ENCODE results near the gene TRRAP. TPM values are rescaled to one million over a fixed set of nuclear protein-coding genes. Genes with fewer than 3 reads are reported as not detected.
A peak's percentile ranks its signal among the peaks of the same experiment; 100 is the strongest.

The TRRAP gene
- total and polyA plus RNA-seq, 2 of the 4 experiments (the other 2 are of a cell fraction): 12.5 to 18.1 TPM

DNA sequence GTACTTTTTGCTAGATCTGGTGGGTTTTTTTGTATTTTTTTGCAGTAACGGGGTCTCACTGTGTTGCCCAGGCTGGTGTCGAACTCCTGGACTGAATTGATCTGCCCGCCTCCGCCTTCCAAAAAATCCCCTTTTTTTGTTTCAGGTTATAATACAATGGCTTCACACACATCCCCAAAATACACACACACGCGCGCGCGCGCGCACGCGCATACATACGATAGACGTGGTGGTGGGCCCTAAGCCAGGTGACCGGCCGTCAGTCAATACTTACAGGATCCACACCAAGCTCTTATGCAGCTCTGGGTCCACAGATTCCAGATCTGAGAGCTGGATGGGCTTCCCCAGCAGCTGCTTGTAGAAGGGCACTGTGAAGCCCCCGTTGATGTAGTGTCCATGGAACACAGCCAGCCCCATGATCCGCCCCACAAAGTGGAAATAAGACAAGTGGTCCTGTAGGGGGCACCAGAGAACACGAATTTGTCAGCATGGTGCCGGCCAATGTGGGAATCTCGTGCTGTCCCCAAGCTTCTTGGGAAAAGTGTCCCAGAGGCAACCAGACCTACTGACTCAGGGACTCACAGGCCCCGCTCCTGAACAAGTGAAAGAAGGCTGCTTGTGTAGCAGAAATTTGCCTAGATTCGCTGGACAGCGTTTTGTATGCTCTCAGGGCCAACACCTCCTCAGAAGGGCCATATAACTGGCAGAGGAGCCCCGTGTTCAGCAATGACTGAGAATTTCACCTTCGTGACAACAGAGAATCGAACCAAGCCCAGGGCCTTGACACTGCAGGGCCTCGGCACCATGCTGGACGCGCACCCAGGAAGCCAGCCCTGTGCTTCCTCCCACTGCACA is 162.0 kb downstream of the TRRAP start:
- peaks cover 66% of the 10 kb centered on the region for H3K36me3 ChIP-seq (ENCODE audit: control insufficient read depth, insufficient read depth, low read length)
- no peak overlapping the region for H3K4me2 ChIP-seq (ENCODE audit: low read depth, low read length)
- dilution Hi-C loops (cut with HindIII; ENCODE audit: low sequenced_read_pairs, unreplicated experiment): no loop called here
- peak overlapping the region; percentile 49 for H2BK5ac ChIP-seq (ENCODE audit: low read depth, low read length, poor library complexity, severe bottlenecking)
- POLR2A ChIA-PET (ENCODE audit: unreplicated experiment): no interaction called here
- H2BK120ac ChIP-seq (ENCODE audit: low read depth, low read length): no peak overlapping the region
- 0 out of 4 replicates have a peak overlapping the region, but pooled peaks of 1 of the 2 experiments have one; percentile 17 for H4K8ac ChIP-seq (ENCODE audit: low read depth in 2 of 2, low read length in 2 of 2)
- TF ChIP-seq MAZ (IDR thresholded peaks at IDR 0.05; ENCODE audit: borderline replicate concordance, low read depth, low read length): no peak
- no peak for TF ChIP-seq FOS (IDR thresholded peaks at IDR 0.05; ENCODE audit: low read depth, low read length)
- peak; percentile 48; the same call in 1 of the 2 replicates for TF ChIP-seq MXI1 (IDR thresholded peaks at IDR 0.05; ENCODE audit: borderline replicate concordance, low read depth, low read length)
- TF ChIP-seq BHLHE40 (IDR thresholded peaks at IDR 0.05; ENCODE audit: low read depth, low read length): peak; percentile 67
- TF ChIP-seq, protein P1, sequence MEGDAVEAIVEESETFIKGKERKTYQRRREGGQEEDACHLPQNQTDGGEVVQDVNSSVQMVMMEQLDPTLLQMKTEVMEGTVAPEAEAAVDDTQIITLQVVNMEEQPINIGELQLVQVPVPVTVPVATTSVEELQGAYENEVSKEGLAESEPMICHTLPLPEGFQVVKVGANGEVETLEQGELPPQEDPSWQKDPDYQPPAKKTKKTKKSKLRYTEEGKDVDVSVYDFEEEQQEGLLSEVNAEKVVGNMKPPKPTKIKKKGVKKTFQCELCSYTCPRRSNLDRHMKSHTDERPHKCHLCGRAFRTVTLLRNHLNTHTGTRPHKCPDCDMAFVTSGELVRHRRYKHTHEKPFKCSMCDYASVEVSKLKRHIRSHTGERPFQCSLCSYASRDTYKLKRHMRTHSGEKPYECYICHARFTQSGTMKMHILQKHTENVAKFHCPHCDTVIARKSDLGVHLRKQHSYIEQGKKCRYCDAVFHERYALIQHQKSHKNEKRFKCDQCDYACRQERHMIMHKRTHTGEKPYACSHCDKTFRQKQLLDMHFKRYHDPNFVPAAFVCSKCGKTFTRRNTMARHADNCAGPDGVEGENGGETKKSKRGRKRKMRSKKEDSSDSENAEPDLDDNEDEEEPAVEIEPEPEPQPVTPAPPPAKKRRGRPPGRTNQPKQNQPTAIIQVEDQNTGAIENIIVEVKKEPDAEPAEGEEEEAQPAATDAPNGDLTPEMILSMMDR (conservative IDR thresholded peaks at IDR 0.05; ENCODE audit: low read depth, low read length): peak; percentile 82
- TF ChIP-seq RAD21 (IDR thresholded peaks at IDR 0.05; ENCODE audit: low read length): peak; percentile 88
- TF ChIP-seq SMC3 (IDR thresholded peaks at IDR 0.05; ENCODE audit: low read depth, low read length): peak; percentile 84
- 56% methylated on average over 7 of the region's 31 CpGs; no CpG with 5 or more reads in 1 of the 2 experiments for WGBS, 2 experiments (ENCODE audit: extremely low coverage in 2 of 2, insufficient read length in 1 of 2)
- CTCF ChIA-PET: interaction anchor here (0.6 to 1.2 kb wide), 2 partner anchors 209 to 271 kb away, joined by 3 to 6 read pairs; no protein-coding TSS in a partner anchor
- in situ Hi-C loops (cut with MboI; ENCODE audit: low sequenced_read_pairs): loop anchor here (5.0 kb wide), 1 partner anchor 267 kb away; no protein-coding TSS in a partner anchor
- H3K4ac ChIP-seq (ENCODE audit: low read depth, low read length): peak overlapping the region; percentile 57
- H3K9me3 ChIP-seq (ENCODE audit: control insufficient read depth, insufficient read depth, low read length): no peaks in the 10 kb centered on the region
- ATAC-seq (ENCODE audit: low read depth) (peak; percentile 81), DNase-seq (peak; percentile 86)
- H3K14ac ChIP-seq (replicated peaks; ENCODE audit: low read depth, low read length): peak overlapping the region; percentile 38; the same call in 1 of the 2 replicates
- H3K18ac ChIP-seq (ENCODE audit: low read depth, low read length): no peak overlapping the region
- H3K56ac ChIP-seq (ENCODE audit: extremely low read depth, insufficient read depth, low read length): no peak overlapping the region
- peak overlapping the region; percentile 19; the same call in 1 of the 2 replicates for H4K5ac ChIP-seq (ENCODE audit: low read depth, low read length)
- H3K9me1 ChIP-seq (ENCODE audit: insufficient read depth, low read length): peaks cover 3% of the 10 kb centered on the region; the same call in 1 of the 2 replicates
- no peak overlapping the region for H2AK9ac ChIP-seq (replicated peaks; ENCODE audit: low read depth, low read length, poor library complexity)
- H4K91ac ChIP-seq (ENCODE audit: insufficient read depth, low read depth, low read length): no peak overlapping the region; the same call in 1 of the 2 replicates
- no peak overlapping the region for H3K9ac ChIP-seq (ENCODE audit: low read depth, low read length)
- H3K79me1 ChIP-seq (ENCODE audit: low read depth in 1 of 2, low read length in 2 of 2): peaks cover 17 to 49% of the 10 kb centered on the region in 2 experiments
- no peaks in the 10 kb centered on the region for H3K27me3 ChIP-seq (ENCODE audit: control insufficient read depth, insufficient read depth, low read length)
- peak overlapping the region; percentile 69; the same call in 1 of the 2 replicates for H2AK5ac ChIP-seq (ENCODE audit: low read depth, low read length)
- no peak overlapping the region for H2AFZ ChIP-seq (replicated peaks; ENCODE audit: low read length, poor library complexity)
- H2BK20ac ChIP-seq (ENCODE audit: low read depth, low read length): no peak overlapping the region
- peaks cover 6% of the 10 kb centered on the region for H3K4me1 ChIP-seq (ENCODE audit: control insufficient read depth, insufficient read depth, low read length)
- intact Hi-C loops (cut with micrococcal nuclease): loop anchor here (1.0 to 5.0 kb wide), 3 partner anchors 97 to 287 kb away; partner anchors contain the start of gene ARPC1A
- no peak overlapping the region for H3K4me3 ChIP-seq (ENCODE audit: insufficient read depth, low read depth, low read length)
- no peak overlapping the region for H3K23ac ChIP-seq (ENCODE audit: low read depth, low read length)
- no TSS peak for BruUV-seq (replicated peaks)
- peak overlapping the region; percentile 49 for H3K27ac ChIP-seq (ENCODE audit: insufficient read depth, low read length)
- H4K20me1 ChIP-seq (ENCODE audit: insufficient read depth, low read length): peaks cover 19% of the 10 kb centered on the region
- no peak overlapping the region for H2BK15ac ChIP-seq (ENCODE audit: low read depth, low read length)
